ES-I3 (cell line): ENCODE measurements around the gene MAP3K21.
A peak's percentile ranks its signal among the peaks of the same experiment; 100 is the strongest.

Source experiments
- H3K36me3 ChIP-seq: 2 replicates; pipeline ENCODE4 v1.6.1; 2013; ENCODE audit warnings: mild to moderate bottlenecking, low read length, control low read depth, moderate library complexity; ENCODE audit not compliant: insufficient read depth
- H3K4me1 ChIP-seq: 2 replicates; pipeline ENCODE4 v1.6.1; 2013; ENCODE audit warnings: mild to moderate bottlenecking, control low read depth, low read length; ENCODE audit not compliant: insufficient read depth
- H3K9ac ChIP-seq: 2 replicates; pipeline ENCODE4 v1.6.1; 2013; ENCODE audit warnings: low read depth, mild to moderate bottlenecking, low read length, moderate library complexity
- H3K9me3 ChIP-seq: 2 replicates; pipeline ENCODE4 v1.6.1; 2013; ENCODE audit warnings: mild to moderate bottlenecking, low read length, moderate library complexity; ENCODE audit not compliant: control insufficient read depth, insufficient read depth

MAP3K21 gene

DNA sequence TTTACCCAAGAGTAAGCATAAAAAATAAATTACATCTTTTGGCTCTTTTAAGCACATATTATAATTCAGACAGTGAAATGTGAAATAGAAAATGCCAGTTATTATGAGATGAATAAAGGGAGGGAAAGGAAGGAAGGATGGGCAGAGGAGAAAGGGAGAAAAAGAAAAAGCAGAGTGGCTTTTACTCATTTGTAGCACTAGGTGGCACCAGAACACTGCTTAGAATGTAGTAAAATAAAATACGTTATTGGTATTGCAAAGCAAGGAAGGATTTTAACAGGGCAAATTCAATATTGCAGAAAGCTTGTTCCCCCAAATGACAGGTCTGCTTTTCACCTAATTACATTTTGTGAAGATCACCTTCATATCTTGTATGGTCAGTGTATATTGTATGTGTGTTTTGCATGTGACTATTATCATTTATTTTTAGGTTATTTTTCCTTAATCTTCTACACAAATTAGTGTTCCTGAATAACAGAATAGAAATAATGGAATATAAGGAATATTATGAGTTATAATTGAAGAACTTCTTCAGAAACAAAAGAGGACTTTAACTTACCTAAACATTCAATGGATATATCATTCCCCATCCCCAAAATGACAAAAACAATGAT, 22.9 kb upstream of the MAP3K21 start:
- Histone ChIP-seq H3K36me3 (no peaks in the 10 kb centered on the region), H3K9me3 (peaks cover 8% of the 10 kb centered on the region; the same call in 1 of the 2 replicates), H3K4me1 (no peaks in the 10 kb centered on the region), H3K9ac (no peak overlapping the region)

DNA sequence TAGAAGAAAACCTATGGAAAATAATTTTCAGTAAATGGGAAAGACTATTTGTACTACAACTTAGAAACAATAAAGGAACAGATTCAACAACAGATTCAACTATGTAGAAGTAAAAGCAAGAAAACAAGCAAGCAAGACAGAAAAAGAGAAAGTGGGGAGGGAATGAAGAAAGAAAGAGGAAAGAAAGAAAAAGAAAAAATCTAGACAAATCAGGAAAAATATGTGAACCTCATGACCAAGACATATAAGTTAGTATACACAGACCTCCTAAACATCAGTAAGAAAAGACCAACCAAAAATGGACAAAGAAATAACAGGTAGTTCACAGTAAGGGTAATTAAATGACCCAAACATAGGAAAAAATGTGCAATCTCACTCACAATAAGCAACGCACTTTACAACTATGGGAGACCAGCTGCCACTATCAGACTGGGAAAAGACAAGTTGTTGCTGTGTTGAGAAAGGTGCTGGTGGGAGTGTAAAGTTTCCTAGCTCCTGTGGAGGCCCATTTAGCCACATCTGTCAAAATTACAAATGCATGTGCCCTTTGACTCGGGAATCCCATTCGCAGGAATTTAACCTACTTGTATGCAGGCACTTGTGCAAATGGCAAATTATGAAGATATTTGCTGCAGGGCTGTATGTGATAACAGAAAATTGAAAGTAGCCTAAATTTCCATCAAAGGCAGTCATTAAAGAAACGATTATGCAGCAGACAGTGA, 13.9 kb upstream of the MAP3K21 start:
- Histone ChIP-seq H3K4me1 (0 out of 2 replicates have a peak, but pooled peaks cover 3% of the 10 kb centered on the region), H3K9ac (no peak overlapping the region), H3K9me3 (no peaks in the 10 kb centered on the region), H3K36me3 (no peaks in the 10 kb centered on the region)

DNA sequence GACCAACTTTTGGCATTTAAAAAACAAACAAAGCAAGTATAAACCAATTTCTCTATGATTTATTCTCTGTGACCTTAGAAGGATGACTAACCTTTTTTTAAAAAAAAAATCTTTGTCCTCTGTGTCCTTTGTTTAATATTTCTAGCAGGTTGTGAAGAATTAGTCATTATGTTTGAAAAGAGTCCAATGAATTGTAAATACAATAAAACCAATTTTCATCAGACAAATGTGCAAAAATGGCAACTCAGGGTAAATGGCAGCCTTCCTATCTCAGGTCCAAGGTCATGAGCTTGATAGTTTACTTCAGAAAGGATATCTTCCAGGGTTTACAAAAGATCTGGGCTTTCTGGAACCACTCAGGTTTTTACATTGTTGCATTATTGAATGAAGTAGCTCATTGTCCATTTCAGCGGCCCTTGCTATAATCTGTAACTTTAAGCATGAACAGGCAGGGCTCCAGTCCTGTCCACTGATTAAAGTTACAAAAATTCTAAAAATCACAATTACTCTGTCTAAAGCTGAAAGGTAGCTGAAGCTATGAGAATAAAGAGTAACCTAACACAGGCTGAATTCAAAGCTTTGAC, 11.7 kb upstream of the MAP3K21 start:
- Histone ChIP-seq H3K4me1 (0 out of 2 replicates have a peak, but pooled peaks cover 3% of the 10 kb centered on the region), H3K36me3 (no peaks in the 10 kb centered on the region), H3K9me3 (no peaks in the 10 kb centered on the region), H3K9ac (no peak overlapping the region)

DNA sequence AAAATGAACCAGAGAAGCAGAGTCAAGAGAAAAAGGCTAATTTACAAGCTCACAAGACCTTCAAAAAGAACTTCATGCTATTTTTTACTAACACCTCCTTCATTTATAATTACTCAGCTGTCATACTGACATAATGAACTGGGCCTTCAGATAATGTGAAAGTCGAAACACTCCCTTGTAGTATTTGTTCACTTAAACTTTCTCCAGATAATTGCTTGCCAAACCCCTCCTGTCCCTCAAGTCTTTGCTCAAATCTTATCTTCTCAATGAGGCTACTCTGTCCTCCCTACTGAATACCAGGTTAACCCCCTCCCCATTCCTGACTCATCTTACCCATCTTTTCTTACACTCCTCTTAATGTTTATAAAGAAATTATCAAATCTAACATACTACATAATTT, 11.1 kb upstream of the MAP3K21 start:
- Histone ChIP-seq H3K4me1 (0 out of 2 replicates have a peak, but pooled peaks cover 3% of the 10 kb centered on the region), H3K9ac (no peak overlapping the region), H3K9me3 (no peaks in the 10 kb centered on the region), H3K36me3 (no peaks in the 10 kb centered on the region)

DNA sequence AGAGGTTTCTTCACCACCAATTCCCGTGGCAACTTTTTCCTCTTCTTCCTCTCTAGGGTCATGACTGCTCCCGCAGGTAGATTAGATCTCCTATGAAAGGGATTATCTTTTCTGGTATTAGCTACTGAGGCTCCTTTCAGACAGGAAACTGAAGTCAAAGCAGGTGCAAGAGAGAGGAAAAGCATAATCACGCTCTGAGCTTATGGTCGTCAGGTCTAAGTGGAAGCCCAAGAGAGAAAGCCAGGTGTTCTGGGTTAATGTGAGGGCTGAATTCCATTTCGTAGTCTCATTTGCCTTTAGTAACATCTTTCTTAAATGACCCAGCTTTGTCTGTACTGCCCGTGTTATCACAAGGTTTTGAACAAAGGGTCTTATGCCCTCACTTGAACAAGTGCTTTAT, 8.3 kb upstream of the MAP3K21 start:
- H3K4me1 ChIP-seq: no peaks in the 10 kb centered on the region
- H3K9ac ChIP-seq: no peak overlapping the region
- H3K36me3 ChIP-seq: no peaks in the 10 kb centered on the region
- H3K9me3 ChIP-seq: no peaks in the 10 kb centered on the region

DNA sequence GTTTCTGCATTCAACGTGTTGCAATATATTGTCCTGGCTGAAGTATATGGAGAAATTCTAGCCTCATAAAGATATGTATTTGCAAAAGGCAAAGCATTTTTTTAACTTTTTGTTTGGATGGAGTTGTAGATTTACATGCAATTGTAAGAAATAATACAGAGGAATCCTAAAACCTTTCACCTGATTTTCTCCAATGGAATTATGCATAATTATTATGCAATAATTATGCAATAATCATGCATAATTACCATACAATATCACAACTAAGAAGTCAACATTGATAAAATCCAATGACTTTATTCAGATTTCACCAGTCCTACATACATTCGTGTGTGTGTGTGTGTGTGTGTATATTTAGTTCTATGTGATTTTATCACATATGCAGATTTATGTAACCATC, 7.5 kb upstream of the MAP3K21 start:
- Histone ChIP-seq H3K36me3 (no peaks in the 10 kb centered on the region), H3K4me1 (no peaks in the 10 kb centered on the region), H3K9me3 (no peaks in the 10 kb centered on the region), H3K9ac (no peak overlapping the region)

DNA sequence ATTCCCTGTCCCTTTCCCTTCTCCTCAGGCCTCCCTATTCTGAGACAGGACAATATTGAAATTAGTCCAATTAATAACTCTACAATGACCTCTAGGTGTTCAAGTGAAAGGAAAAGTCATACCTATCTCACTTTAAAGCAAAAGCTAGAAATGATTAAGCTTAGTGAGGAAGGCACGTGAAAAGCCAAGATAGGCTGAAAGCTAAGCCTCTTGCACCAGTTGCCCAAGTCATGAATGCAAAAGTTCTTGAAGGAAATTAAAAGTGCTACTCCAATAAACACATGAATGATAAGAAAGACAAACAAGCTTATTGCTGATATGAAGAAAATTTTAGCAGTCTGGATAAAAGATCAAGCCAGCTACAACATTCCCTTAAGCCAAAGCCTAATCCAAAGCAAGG, 3.8 kb upstream of the MAP3K21 start:
- H3K4me1 ChIP-seq: no peaks in the 10 kb centered on the region
- no peaks in the 10 kb centered on the region for H3K9me3 ChIP-seq
- no peak overlapping the region for H3K9ac ChIP-seq
- no peaks in the 10 kb centered on the region for H3K36me3 ChIP-seq

DNA sequence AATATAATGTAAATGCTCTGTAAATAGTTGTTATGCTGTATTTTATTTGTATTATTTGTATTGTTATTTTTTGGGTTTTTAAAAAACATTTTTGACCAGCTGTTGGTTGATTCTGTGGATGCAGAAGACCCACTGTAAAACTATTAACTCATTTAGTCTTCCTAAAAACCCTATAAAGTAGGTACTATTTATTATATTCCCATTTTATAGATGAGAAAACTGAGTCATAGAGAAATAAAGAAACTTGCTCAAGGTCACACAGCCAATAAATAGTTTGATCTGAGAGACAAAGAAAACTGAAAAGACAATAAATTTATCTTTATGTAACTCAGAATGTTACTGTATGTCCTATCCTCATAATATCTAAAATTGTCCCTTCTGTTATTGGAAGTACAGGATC, 1.2 kb upstream of the MAP3K21 start:
- H3K9me3 ChIP-seq: no peaks in the 10 kb centered on the region
- H3K9ac ChIP-seq: no peak overlapping the region
- H3K36me3 ChIP-seq: no peaks in the 10 kb centered on the region
- H3K4me1 ChIP-seq: peaks cover 11% of the 10 kb centered on the region; the same call in 1 of the 2 replicates

DNA sequence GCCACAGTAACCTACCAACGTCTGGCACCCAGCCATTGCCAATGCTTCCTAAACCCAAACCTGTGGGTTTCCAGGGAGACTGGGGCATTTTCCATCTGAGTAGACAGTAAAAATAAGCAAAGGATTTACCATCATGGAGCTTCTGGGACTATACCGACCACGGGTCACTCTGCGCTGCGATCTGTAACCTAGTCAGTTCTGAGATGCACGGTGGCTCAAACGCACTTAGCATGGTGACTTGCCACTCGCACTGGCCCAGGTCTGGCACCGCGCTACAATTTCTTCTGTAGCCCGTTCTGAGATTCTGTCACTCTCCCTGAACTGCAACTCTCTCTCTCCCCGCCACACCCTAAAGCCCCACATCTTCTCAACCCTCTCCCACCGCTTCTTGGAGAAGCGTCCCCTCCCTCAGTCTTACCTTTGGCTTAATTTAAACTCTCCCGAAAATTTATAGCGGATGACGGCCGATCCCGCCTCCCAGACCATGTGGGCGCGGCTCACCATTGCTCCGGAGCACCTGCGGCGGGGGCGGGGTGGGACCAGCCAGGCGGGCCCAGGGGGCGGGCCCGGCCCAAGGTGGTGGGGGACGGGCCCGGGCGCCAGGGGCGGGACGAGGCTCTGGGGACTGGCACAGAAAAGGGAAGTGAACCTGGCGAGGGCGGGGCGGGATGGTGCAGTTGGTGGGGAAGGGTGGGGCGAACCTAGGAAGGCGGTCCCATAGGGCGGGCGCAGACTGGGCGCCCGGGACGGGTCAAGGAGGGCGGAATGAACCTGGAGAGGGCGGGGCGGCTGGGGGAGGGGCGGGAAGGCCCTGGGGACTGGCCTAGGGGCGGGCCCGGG, 493 bp upstream of the MAP3K21 start:
- H3K9me3 ChIP-seq: no peaks in the 10 kb centered on the region
- no peaks in the 10 kb centered on the region for H3K36me3 ChIP-seq
- H3K9ac ChIP-seq: peak overlapping the region; percentile 69

DNA sequence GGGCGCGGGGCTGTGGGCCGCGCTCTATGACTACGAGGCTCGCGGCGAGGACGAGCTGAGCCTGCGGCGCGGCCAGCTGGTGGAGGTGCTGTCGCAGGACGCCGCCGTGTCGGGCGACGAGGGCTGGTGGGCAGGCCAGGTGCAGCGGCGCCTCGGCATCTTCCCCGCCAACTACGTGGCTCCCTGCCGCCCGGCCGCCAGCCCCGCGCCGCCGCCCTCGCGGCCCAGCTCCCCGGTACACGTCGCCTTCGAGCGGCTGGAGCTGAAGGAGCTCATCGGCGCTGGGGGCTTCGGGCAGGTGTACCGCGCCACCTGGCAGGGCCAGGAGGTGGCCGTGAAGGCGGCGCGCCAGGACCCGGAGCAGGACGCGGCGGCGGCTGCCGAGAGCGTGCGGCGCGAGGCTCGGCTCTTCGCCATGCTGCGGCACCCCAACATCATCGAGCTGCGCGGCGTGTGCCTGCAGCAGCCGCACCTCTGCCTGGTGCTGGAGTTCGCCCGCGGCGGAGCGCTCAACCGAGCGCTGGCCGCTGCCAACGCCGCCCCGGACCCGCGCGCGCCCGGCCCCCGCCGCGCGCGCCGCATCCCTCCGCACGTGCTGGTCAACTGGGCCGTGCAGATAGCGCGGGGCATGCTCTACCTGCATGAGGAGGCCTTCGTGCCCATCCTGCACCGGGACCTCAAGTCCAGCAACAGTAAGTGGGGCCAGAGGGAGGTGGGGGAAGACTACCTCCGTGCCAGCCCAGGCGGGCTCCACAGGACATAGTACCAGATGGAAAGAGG, 808 bp downstream of the MAP3K21 start:
- H3K9me3 ChIP-seq: no peaks in the 10 kb centered on the region
- H3K9ac ChIP-seq: peak overlapping the region; percentile 53
- peaks cover 18% of the 10 kb centered on the region; the same call in 1 of the 2 replicates for H3K4me1 ChIP-seq
- no peaks in the 10 kb centered on the region for H3K36me3 ChIP-seq

More for the DNA sequence above, 493 bp upstream of the MAP3K21 start:
- peaks cover 15% of the 10 kb centered on the region; the same call in 1 of the 2 replicates for H3K4me1 ChIP-seq

DNA sequence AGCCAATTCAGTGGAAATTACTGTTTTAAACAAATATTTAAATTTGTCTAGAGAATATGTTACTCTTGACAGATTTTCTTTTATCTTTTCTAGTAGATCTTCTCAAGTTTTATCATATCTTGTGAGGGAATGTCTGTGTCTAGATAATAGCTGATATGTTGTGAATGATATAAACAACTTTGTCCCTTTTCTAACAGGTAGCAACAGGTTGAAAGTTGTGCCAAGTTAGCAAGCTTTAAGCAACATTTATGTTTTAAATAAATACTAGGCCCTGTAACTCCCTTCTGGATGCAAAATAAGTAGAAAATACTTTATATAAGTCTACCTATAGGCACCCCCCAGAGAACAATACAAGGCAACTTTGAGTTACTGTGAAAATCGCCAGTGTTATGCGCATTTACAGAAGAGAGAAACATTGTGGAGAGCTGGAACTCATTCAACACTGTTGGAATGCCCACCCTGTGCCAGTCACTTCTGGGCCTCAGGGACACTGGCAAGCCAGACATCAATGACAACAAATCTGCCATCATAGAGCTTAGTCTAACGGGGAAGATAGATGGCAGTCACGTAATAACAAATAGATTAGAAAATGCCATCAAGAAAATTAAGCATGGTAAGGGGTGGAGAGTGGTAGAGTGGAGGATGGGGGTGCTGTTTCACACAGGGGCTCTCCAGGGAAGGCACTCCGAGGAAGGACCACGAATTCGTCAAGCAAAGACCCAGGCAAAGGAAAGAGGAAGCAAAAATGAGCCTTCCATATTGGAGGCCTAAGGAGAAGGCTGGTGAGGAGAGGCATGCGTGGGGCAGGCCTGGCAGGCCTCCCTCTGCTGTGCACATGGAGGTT, 4.4 kb downstream of the MAP3K21 start:
- H3K9ac ChIP-seq: no peak overlapping the region
- H3K9me3 ChIP-seq: no peaks in the 10 kb centered on the region
- H3K36me3 ChIP-seq: no peaks in the 10 kb centered on the region
- H3K4me1 ChIP-seq: peaks cover 18% of the 10 kb centered on the region; the same call in 1 of the 2 replicates

DNA sequence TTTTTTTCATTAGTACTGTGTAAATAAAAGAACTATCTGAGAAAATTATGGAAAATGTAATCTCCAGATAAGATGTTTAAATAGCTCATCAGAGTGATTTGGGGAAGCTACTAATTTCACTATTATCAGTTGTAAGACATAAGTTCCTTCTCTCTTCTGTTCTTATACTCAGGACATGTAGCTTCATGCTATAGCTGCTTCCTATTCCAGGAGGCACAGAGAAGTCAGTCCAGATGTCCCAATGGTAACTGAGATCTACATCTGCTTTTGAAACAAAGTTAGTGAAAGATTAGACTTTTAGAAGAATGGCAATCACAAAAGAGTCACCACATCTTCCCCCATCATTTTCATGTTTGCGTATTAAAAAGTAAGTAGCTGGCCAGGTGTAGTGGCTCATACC, 5.6 kb downstream of the MAP3K21 start:
- H3K36me3 ChIP-seq: no peaks in the 10 kb centered on the region
- H3K4me1 ChIP-seq: peaks cover 18% of the 10 kb centered on the region; the same call in 1 of the 2 replicates
- no peak overlapping the region for H3K9ac ChIP-seq
- H3K9me3 ChIP-seq: no peaks in the 10 kb centered on the region

DNA sequence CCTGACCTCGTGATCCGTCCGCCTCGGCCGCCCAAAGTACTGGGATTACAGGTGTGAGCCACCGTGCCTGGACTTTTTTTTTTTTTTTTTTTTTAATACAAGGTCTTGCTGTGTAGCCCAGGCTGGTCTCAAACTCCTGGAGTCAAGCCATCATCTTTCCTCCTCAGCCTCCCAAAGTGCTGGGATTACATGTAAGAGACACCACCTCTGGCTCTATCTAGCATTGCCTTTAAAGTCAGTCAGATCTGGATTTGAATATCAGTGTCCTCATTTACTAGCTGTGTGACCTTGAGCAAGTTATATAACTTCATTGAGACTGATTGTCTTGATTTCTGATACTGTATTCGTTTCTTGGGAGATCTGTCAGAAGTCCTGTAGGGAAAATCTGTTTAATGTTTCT, 6.6 kb downstream of the MAP3K21 start:
- no peaks in the 10 kb centered on the region for H3K9me3 ChIP-seq
- H3K36me3 ChIP-seq: no peaks in the 10 kb centered on the region
- no peak overlapping the region for H3K9ac ChIP-seq
- peaks cover 18% of the 10 kb centered on the region; the same call in 1 of the 2 replicates for H3K4me1 ChIP-seq
